H9 (cell line): ENCODE data around the gene TBC1D1. TPM values are rescaled to one million over a fixed set of nuclear protein-coding genes. Genes with fewer than 3 reads are reported as not detected.

ENCODE experiments used
- DNase-seq: peaks from one replicate; pipeline ENCODE4 v3.0.0-alpha.2; 2017
- H2AFZ ChIP-seq: one replicate; pipeline ENCODE4 v1.6.1; 2013; ENCODE audit warnings: mild to moderate bottlenecking, low read length, control low read depth, moderate library complexity
- H2AK5ac ChIP-seq: 2 replicates; pipeline ENCODE4 v1.6.1; 2013; ENCODE audit warnings: low read length, control low read depth, mixed read lengths; ENCODE audit not compliant: insufficient read length
- H2BK120ac ChIP-seq: one replicate; pipeline ENCODE4 v1.6.1; 2013; ENCODE audit warnings: low read depth, mild to moderate bottlenecking, low read length, control low read depth, inconsistent platforms; ENCODE audit not compliant: poor library complexity, severe bottlenecking
- H2BK12ac ChIP-seq: 2 replicates; pipeline ENCODE4 v1.6.1; 2013; ENCODE audit warnings: low read length, control low read depth, mixed read lengths, low read depth; ENCODE audit not compliant: insufficient read length
- H2BK15ac ChIP-seq: 2 replicates; pipeline ENCODE4 v1.6.1; 2013; ENCODE audit warnings: low read depth, low read length, control low read depth
- H2BK20ac ChIP-seq: one replicate; pipeline ENCODE4 v1.6.1; 2013; ENCODE audit warnings: low read depth, mild to moderate bottlenecking, low read length, control low read depth, inconsistent platforms; ENCODE audit not compliant: poor library complexity, severe bottlenecking
- H2BK5ac ChIP-seq: 2 replicates; pipeline ENCODE4 v1.6.1; 2013; ENCODE audit warnings: low read length, control low read depth, mixed read lengths; ENCODE audit not compliant: insufficient read length
- H3K14ac ChIP-seq: 2 replicates; pipeline ENCODE4 v1.6.1; 2013; ENCODE audit warnings: low read length, control low read depth; ENCODE audit not compliant: insufficient read depth
- H3K18ac ChIP-seq: 2 replicates; pipeline ENCODE4 v1.6.1; 2013; ENCODE audit warnings: low read depth, mild to moderate bottlenecking, mixed read lengths, low read length, control low read depth; ENCODE audit not compliant: insufficient read length
- H3K23ac ChIP-seq: 2 replicates; pipeline ENCODE4 v1.6.1; 2013; ENCODE audit warnings: low read length, control low read depth, mixed read lengths, low read depth; ENCODE audit not compliant: insufficient read length
- H3K23me2 ChIP-seq: 2 replicates; pipeline ENCODE4 v1.6.1; 2013; ENCODE audit warnings: low read depth, mild to moderate bottlenecking, mixed read lengths, low read length, control low read depth; ENCODE audit not compliant: insufficient read length, poor library complexity, severe bottlenecking
- H3K27ac ChIP-seq: 2 replicates; pipeline ENCODE4 v1.5.1; 2013; ENCODE audit warnings: low read length, control low read depth, mixed read lengths, low read depth; ENCODE audit not compliant: insufficient read length
- H3K27me3 ChIP-seq: 2 replicates; pipeline ENCODE4 v1.6.1; 2013; ENCODE audit warnings: low read length, control low read depth, inconsistent platforms; ENCODE audit not compliant: insufficient read depth
- H3K4ac ChIP-seq: 2 replicates; pipeline ENCODE4 v1.6.1; 2013; ENCODE audit warnings: low read depth, mild to moderate bottlenecking, control low read depth, inconsistent platforms, low read length, moderate library complexity
- H3K4me1 ChIP-seq: 2 replicates; pipeline ENCODE4 v1.6.1; 2013; ENCODE audit warnings: low read length, control low read depth, inconsistent platforms; ENCODE audit not compliant: insufficient read depth
- H3K4me2 ChIP-seq: 2 replicates; pipeline ENCODE4 v1.6.1; 2013; ENCODE audit warnings: low read length, control low read depth, mixed read lengths; ENCODE audit not compliant: insufficient read length, insufficient read depth
- H3K56ac ChIP-seq: 2 replicates; pipeline ENCODE4 v1.6.1; 2013; ENCODE audit warnings: low read depth, mild to moderate bottlenecking, mixed read lengths, low read length, control low read depth; ENCODE audit not compliant: insufficient read length
- H3K79me1 ChIP-seq: 2 replicates; pipeline ENCODE4 v1.6.1; 2013; ENCODE audit warnings: low read depth, mild to moderate bottlenecking, moderate library complexity, low read length, control low read depth, inconsistent platforms; ENCODE audit not compliant: insufficient read depth, poor library complexity, severe bottlenecking
- H3K79me2 ChIP-seq: 2 replicates; pipeline ENCODE4 v1.6.1; 2013; ENCODE audit warnings: low read length, control low read depth, inconsistent platforms; ENCODE audit not compliant: insufficient read depth
- H3K9ac ChIP-seq: 2 replicates; pipeline ENCODE4 v1.6.1; 2013; ENCODE audit warnings: low read length, control low read depth, mixed read lengths; ENCODE audit not compliant: insufficient read length; ENCODE audit errors: extremely low read depth
- H3K9me3 ChIP-seq: one replicate; pipeline ENCODE4 v1.6.1; 2013; ENCODE audit warnings: low read depth, low read length, inconsistent platforms; ENCODE audit not compliant: control insufficient read depth
- H3T11ph ChIP-seq: one replicate; pipeline ENCODE4 v1.6.1; 2013; ENCODE audit warnings: mild to moderate bottlenecking, low read length, control low read depth, inconsistent platforms
- H4K20me1 ChIP-seq: one replicate; pipeline ENCODE4 v1.6.1; 2013; ENCODE audit not compliant: control insufficient read depth, insufficient read length, insufficient read depth
- H4K5ac ChIP-seq: 2 replicates; pipeline ENCODE4 v1.6.1; 2013; ENCODE audit warnings: low read depth, mild to moderate bottlenecking, mixed read lengths, low read length, control low read depth; ENCODE audit not compliant: insufficient read length
- H4K8ac ChIP-seq: replicated peaks from 2 replicates; pipeline ENCODE4 v1.6.1; 2013; ENCODE audit warnings: low read length, control low read depth, mixed read lengths, low read depth; ENCODE audit not compliant: insufficient read length
- H4K91ac ChIP-seq: 2 replicates; pipeline ENCODE4 v1.6.1; 2013; ENCODE audit warnings: low read depth, mild to moderate bottlenecking, moderate library complexity, mixed read lengths, low read length, control low read depth; ENCODE audit not compliant: insufficient read length
- H3K27ac Mint-ChIP-seq, 3 experiments: 2 replicates in 2 of 3; 3 replicates in 1 of 3; pipeline ENCODE4 v1.8.0; 2020 to 2021; ENCODE audit warnings: mixed read lengths in 3 of 3, mild to moderate bottlenecking in 1 of 3, moderate library complexity in 1 of 3
- H3K27me3 Mint-ChIP-seq: 2 replicates; pipeline ENCODE4 v1.8.0; 2021; ENCODE audit warnings: low read depth, mild to moderate bottlenecking, moderate library complexity, mixed read lengths
- H3K36me3 Mint-ChIP-seq, 3 experiments: 2 replicates in 2 of 3; 3 replicates in 1 of 3; pipeline ENCODE4 v1.8.0; 2020 to 2021; ENCODE audit warnings: low read depth in 3 of 3, mixed read lengths in 3 of 3; ENCODE audit not compliant: insufficient read depth in 1 of 3
- H3K4me1 Mint-ChIP-seq, 2 experiments: 2 replicates each; pipeline ENCODE4 v1.8.0; 2020; ENCODE audit warnings: mixed read lengths in 2 of 2
- H3K4me3 Mint-ChIP-seq, 2 experiments: 2 replicates in 1 of 2; 3 replicates in 1 of 2; pipeline ENCODE4 v1.8.0; 2020 to 2021; ENCODE audit warnings: mild to moderate bottlenecking in 2 of 2, mixed read lengths in 2 of 2, moderate library complexity in 1 of 2
- H3K9me3 Mint-ChIP-seq, 2 experiments: 2 replicates in 1 of 2; 3 replicates in 1 of 2; pipeline ENCODE4 v1.8.0; 2020; ENCODE audit warnings: mild to moderate bottlenecking in 2 of 2, mixed read lengths in 2 of 2, moderate library complexity in 1 of 2
- CTCF ChIP-seq: fragments of 200-600 bp; sonication (generic); conservative IDR thresholded peaks from 3 replicates; pipeline ENCODE4 v1.8.0; 2021; ENCODE audit warnings: antibody characterized with exemption, mild to moderate bottlenecking
- WGBS: extraction: QIAGEN DNeasy Blood & Tissue Kit; methylation state at CpG from one replicate; pipeline ENCODE4 v1.1.7; 2013; ENCODE audit warnings: missing lambda C conversion rate, low lambda C conversion rate, mixed read lengths; ENCODE audit not compliant: insufficient read length; ENCODE audit errors: extremely low coverage; 5-methylcytosine and 5-hydroxymethylcytosine counted together
- total RNA-seq: library from RNA; stranded (reverse); gene quantifications from 2 replicates; pipeline ENCODE4 v1.2.1, GENCODE V29; 2021

Gene TBC1D1
- total RNA-seq, 1 experiment from 2014 or later = 109 TPM

DNA sequence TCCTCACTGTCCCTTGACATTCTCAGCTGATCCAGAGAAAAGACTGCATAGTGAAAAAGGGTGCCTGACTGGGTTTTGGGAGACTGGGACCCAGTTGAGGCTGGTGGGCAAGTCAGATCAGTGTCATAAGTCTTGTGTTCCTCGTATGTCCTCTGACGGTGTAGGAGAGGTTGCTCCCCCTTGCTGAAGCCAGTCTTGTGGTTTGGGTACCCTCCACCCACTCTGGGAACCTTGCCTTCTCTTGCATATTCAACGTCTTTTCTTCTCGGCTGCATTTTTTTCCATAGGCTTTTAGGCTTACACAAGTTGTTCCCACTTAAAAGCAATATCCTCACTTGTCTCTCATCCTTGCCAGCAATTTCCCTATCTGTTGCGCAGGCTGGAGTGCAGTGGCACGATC is 281.2 kb downstream of the TBC1D1 start:
- no peak overlapping the region for H3K4me2 ChIP-seq
- H4K20me1 ChIP-seq = no peaks in the 10 kb centered on the region
- H3K27me3 ChIP-seq = no peaks in the 10 kb centered on the region
- no peak for DNase-seq
- no peak overlapping the region for H4K5ac ChIP-seq
- H3K36me3 Mint-ChIP-seq = no peaks in the 10 kb centered on the region
- no peak overlapping the region for H3K4ac ChIP-seq
- no peak overlapping the region for H3K23ac ChIP-seq
- no peak overlapping the region for H4K8ac ChIP-seq
- no peaks in the 10 kb centered on the region for H3K9me3 ChIP-seq
- H2BK12ac ChIP-seq = no peak overlapping the region
- no peaks in the 10 kb centered on the region for H3K23me2 ChIP-seq
- no peak overlapping the region for H2BK15ac ChIP-seq
- H3T11ph ChIP-seq = no peak overlapping the region
- no peak overlapping the region for H3K18ac ChIP-seq
- H3K27me3 Mint-ChIP-seq = no peaks in the 10 kb centered on the region
- no peak overlapping the region for H2BK120ac ChIP-seq
- H3K4me3 Mint-ChIP-seq = no peak overlapping the region
- H2AFZ ChIP-seq = no peak overlapping the region
- H2BK20ac ChIP-seq = no peak overlapping the region
- H3K9me3 Mint-ChIP-seq = no peaks in the 10 kb centered on the region
- H2AK5ac ChIP-seq = no peak overlapping the region
- H3K79me1 ChIP-seq = no peaks in the 10 kb centered on the region
- peaks cover 0 to 2% of the 10 kb centered on the region in 2 experiments; a peak in 1 of 4 replicates for H3K4me1 Mint-ChIP-seq
- no peak overlapping the region for H2BK5ac ChIP-seq
- no peak overlapping the region for H3K9ac ChIP-seq
- no peak overlapping the region for H4K91ac ChIP-seq
- H3K56ac ChIP-seq = no peak overlapping the region
- H3K27ac ChIP-seq = no peak overlapping the region
- no peak overlapping the region; a peak in 1 of 7 replicates for H3K27ac Mint-ChIP-seq
- H3K14ac ChIP-seq = no peak overlapping the region
- TF ChIP-seq CTCF = no peak
- H3K79me2 ChIP-seq = no peaks in the 10 kb centered on the region
- no peaks in the 10 kb centered on the region for H3K4me1 ChIP-seq
- no CpG with 5 or more reads among the region's 6 CpGs for WGBS
